ENCODE measurements around the gene TESK2. TPM values are rescaled to one million over a fixed set of nuclear protein-coding genes. Genes with fewer than 3 reads are reported as not detected.

TESK2 gene
- total RNA-seq, 1 experiment from 2014 or later: 5.0 TPM

DNA sequence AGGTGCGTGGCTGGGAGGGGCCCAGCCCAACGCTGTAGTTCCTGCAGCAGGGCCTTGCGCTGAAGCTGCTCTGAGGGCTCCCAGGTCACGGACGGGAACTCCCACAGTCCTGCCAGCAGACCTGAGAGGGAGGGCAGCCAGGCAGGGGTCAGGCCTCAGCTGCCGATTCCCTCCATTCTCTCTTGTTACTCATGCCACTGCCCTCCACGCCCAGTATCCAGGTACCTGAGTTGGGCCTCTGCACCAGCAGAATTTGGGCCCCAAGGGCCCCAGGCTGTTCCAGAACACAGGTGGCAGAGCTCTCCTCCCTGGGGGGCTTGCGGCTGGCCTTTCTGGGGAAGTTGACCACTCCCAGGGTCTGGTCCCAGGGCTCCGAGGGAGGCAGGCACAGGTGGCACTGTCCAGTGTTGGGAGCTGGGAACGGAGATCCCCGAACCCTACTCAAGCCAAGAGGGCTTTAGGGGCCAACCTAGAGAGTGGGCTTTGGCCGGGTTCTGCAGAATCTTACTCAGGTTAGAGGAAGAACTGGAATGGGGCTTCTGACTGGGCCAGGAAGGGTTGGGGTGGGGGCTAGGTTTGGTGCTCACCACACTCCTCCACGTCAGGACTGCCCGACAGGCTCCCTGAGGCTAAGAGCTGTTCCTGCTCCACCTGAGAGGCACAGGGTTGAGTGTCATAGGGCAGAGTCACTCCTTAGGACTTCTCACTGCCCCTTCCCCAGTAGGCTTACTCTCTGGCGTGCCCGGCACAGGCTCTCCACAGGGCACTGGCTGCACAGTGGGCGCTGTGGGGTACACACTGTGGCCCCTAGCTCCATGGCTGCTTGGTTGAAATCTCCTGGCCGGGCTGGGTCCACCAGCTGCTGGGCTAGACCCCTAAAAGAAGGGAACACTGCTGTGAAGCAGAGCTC lies 159.3 kb downstream of the TESK2 start:
- Histone ChIP-seq H3K9me2 (ENCODE audit: insufficient read depth) (no peaks in the 10 kb centered on the region), H3K27me3 (ENCODE audit: insufficient read depth, low read length) (no peaks in the 10 kb centered on the region), H3K27ac (ENCODE audit: low read depth, low read length) (no peak overlapping the region), H3K9ac (ENCODE audit: low read length) (no peak overlapping the region), H3K4me2 (ENCODE audit: low read length) (no peak overlapping the region), H2AFZ (ENCODE audit: low read depth, low read length, poor library complexity, severe bottlenecking) (no peak overlapping the region), H3K79me2 (ENCODE audit: insufficient read depth, low read length) (no peaks in the 10 kb centered on the region), H4K20me1 (ENCODE audit: insufficient read depth) (no peaks in the 10 kb centered on the region), H3K9me3 (ENCODE audit: control insufficient read depth in 1 of 2, insufficient read depth in 1 of 2, low read depth in 1 of 2, low read length in 2 of 2) (no peaks in the 10 kb centered on the region), H3K4me1 (ENCODE audit: control insufficient read depth in 1 of 2, insufficient read depth in 2 of 2, low read length in 2 of 2) (peaks cover 10 to 29% of the 10 kb centered on the region in 2 experiments), H3K36me3 (ENCODE audit: control insufficient read depth in 1 of 2, insufficient read depth in 2 of 2, low read length in 2 of 2) (peaks cover 0 to 5% of the 10 kb centered on the region in 2 experiments; a peak in 1 of 4 replicates), H3K4me3 (replicated peaks in 1 of 2; ENCODE audit: low read depth in 1 of 2, low read length in 2 of 2) (no peak overlapping the region)
- ATAC-seq (no peak), DNase-seq (ENCODE audit: low read depth, low spot score) (no peak)
- intact Hi-C loops (cut with micrococcal nuclease): no loop called here
- RAD21 ChIA-PET (ENCODE audit: low non-redundant PET in 1 of 2, low total read pairs in 2 of 2, uncharacterized antibody in 2 of 2, unreplicated experiment in 2 of 2): no interaction called here
- BruUV-seq (replicated peaks): no TSS peak
- CTCF ChIA-PET: no interaction called here
- TF ChIP-seq EZH2phosphoT487 (IDR thresholded peaks at IDR 0.05; ENCODE audit: borderline replicate concordance) (no peak), ZFX (IDR thresholded peaks at IDR 0.05) (no peak), EGR1 (IDR thresholded peaks at IDR 0.05; ENCODE audit: low read depth) (no peak), POLR2A (IDR thresholded peaks at IDR 0.05; ENCODE audit: borderline replicate concordance, extremely low read depth, insufficient read depth, insufficient read length) (no peak), SP1 (IDR thresholded peaks at IDR 0.05; ENCODE audit: low read depth) (no peak), ATF3 (IDR thresholded peaks at IDR 0.05) (no peak), ZNF274 (IDR thresholded peaks at IDR 0.05; ENCODE audit: low read depth, low read length) (no peak), JUND (IDR thresholded peaks at IDR 0.05) (no peak), POLR2AphosphoS5 (IDR thresholded peaks at IDR 0.05; ENCODE audit: low read depth, low read length) (no peak), ZBTB33 (IDR thresholded peaks at IDR 0.05; ENCODE audit: extremely low read depth, insufficient replicate concordance, low read length) (no peak), CEBPB (IDR thresholded peaks at IDR 0.05; ENCODE audit: low read depth) (no peak), RAD21 (IDR thresholded peaks at IDR 0.05; ENCODE audit: low read depth) (no peak)
- TF ChIP-seq, protein P1, sequence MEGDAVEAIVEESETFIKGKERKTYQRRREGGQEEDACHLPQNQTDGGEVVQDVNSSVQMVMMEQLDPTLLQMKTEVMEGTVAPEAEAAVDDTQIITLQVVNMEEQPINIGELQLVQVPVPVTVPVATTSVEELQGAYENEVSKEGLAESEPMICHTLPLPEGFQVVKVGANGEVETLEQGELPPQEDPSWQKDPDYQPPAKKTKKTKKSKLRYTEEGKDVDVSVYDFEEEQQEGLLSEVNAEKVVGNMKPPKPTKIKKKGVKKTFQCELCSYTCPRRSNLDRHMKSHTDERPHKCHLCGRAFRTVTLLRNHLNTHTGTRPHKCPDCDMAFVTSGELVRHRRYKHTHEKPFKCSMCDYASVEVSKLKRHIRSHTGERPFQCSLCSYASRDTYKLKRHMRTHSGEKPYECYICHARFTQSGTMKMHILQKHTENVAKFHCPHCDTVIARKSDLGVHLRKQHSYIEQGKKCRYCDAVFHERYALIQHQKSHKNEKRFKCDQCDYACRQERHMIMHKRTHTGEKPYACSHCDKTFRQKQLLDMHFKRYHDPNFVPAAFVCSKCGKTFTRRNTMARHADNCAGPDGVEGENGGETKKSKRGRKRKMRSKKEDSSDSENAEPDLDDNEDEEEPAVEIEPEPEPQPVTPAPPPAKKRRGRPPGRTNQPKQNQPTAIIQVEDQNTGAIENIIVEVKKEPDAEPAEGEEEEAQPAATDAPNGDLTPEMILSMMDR (IDR thresholded peaks at IDR 0.05 in 2 of 3, conservative IDR thresholded peaks at IDR 0.05 in 1 of 3; ENCODE audit: borderline replicate concordance in 1 of 3, insufficient read depth in 1 of 3, low read depth in 2 of 3, low read length in 2 of 3): no peak
- POLR2A ChIA-PET: interaction anchor here (0.6 kb wide), 1 partner anchor 28 kb away, joined by 3 read pairs; no protein-coding TSS in a partner anchor
